Measurements from ENCODE around the gene FXR2.

FXR2 gene

DNA sequence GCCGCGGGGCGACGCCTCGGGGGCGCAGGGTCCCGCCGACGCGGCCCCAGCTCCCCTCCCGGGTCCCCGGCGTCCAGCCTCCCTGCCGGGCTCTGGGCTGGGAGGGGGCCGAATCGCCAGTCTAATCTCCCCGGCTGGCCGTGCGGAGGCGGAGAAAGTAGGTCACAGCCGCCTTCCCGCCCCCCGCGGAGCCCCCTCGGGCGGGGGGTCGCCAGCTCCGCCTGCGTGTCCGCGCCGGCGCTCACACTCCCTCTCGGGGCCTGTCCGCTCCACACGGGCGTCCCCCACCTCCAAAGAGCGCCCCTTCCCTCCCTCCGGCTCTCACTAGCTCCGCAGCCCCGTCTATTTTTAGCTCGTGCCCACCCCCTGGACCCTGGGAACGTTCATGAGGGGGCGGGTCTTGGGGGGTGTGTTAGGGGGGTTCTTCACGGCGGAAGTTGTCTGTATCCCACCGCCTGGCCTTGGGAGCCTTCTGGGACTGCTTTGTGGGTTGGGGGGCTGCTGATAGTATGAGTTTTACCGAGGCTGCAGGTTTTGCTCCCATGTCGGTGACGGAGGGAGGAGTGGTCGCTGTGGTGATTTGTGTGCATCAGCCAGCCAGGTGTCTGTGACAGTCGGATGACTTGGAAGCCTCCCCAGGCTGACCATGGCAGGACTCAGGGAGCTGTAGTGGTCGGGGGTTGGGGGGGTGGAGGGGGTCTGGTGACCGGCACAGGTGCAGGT, 37.1 kb upstream of the FXR2 start:
- Histone ChIP-seq H3K4me3 (ENCODE audit: low read depth, low read length) (peak overlapping the region; percentile 38), H3K27ac (ENCODE audit: extremely low read depth, low read depth, low read length) (peak overlapping the region; percentile 39; the same call in 1 of the 2 replicates), H3K36me3 (ENCODE audit: control insufficient read depth in 2 of 2, insufficient read depth in 1 of 2, low read length in 2 of 2) (no peaks in the 10 kb centered on the region), H3K9me3 (ENCODE audit: control insufficient read depth, insufficient read depth, low read depth, low read length) (no peaks in the 10 kb centered on the region), H3K4me1 (ENCODE audit: control insufficient read depth, insufficient read depth, low read length) (peaks cover 5% of the 10 kb centered on the region)
- CTCF ChIA-PET: interaction anchor here (0.6 to 7.2 kb wide), 6 partner anchors 10 to 92 kb away, joined by 3 to 57 read pairs (median 4); partner anchors contain the start of gene WRAP53
- POLR2A ChIA-PET: interaction anchor here (0.6 to 5.3 kb wide), 12 partner anchors 16 to 468 kb away, joined by 3 to 113 read pairs (median 6); partner anchors contain the start of genes EFNB3, MPDU1, PLSCR3 and SAT2
- TF ChIP-seq KLF9 (tag by site-specific recombination; IDR thresholded peaks at IDR 0.05; ENCODE audit: low read depth) (0 out of 2 replicates have a peak, but pooled peaks have one; percentile 21), SCRT1 (tag by site-specific recombination; IDR thresholded peaks at IDR 0.05; ENCODE audit: borderline replicate concordance) (no peak), ZNF140 (tag by site-specific recombination; IDR thresholded peaks at IDR 0.05) (no peak), ZNF530 (tag by site-specific recombination; IDR thresholded peaks at IDR 0.05; ENCODE audit: low read depth) (no peak), ZEB2 (tag by site-specific recombination; IDR thresholded peaks at IDR 0.05) (no peak), ZIC2 (tag by site-specific recombination; IDR thresholded peaks at IDR 0.05) (peak; percentile 87), PBX3 (CRISPR knock-in tag; IDR thresholded peaks at IDR 0.05) (no peak), GLIS1 (tag by site-specific recombination; IDR thresholded peaks at IDR 0.05) (peak; percentile 97), SP2 (tag by site-specific recombination; IDR thresholded peaks at IDR 0.05) (peak; percentile 45), ZBTB1 (tag by site-specific recombination; IDR thresholded peaks at IDR 0.05) (no peak), ZBTB48 (tag by site-specific recombination; IDR thresholded peaks at IDR 0.05) (no peak), ZNF623 (tag by site-specific recombination; IDR thresholded peaks at IDR 0.05) (no peak), ZNF274 (IDR thresholded peaks at IDR 0.05; ENCODE audit: low read length) (no peak), ZNF274 (tag by site-specific recombination; IDR thresholded peaks at IDR 0.05; ENCODE audit: borderline replicate concordance) (no peak), ZNF660 (tag by site-specific recombination; IDR thresholded peaks at IDR 0.05) (no peak), ZBTB21 (tag by site-specific recombination; IDR thresholded peaks at IDR 0.05) (no peak), ZNF610 (tag by site-specific recombination; IDR thresholded peaks at IDR 0.05; ENCODE audit: borderline replicate concordance) (peak; percentile 20; the same call in 1 of the 2 replicates), ZBTB6 (tag by site-specific recombination; IDR thresholded peaks at IDR 0.05) (no peak), ZNF624 (tag by site-specific recombination; IDR thresholded peaks at IDR 0.05) (no peak), ZNF549 (tag by site-specific recombination; IDR thresholded peaks at IDR 0.05) (no peak), IKZF3 (tag by site-specific recombination; IDR thresholded peaks at IDR 0.05) (peak; percentile 45; the same call in 1 of the 2 replicates), ZFHX2 (tag by site-specific recombination; conservative IDR thresholded peaks at IDR 0.05) (peak; percentile 88), GLIS2 (tag by site-specific recombination; IDR thresholded peaks at IDR 0.05) (peak; percentile 93), ZNF747 (tag by site-specific recombination; IDR thresholded peaks at IDR 0.05) (no peak), ZNF175 (tag by site-specific recombination; IDR thresholded peaks at IDR 0.05) (no peak), ZNF654 (tag by site-specific recombination; IDR thresholded peaks at IDR 0.05; ENCODE audit: low read depth) (no peak), SP3 (tag by site-specific recombination; IDR thresholded peaks at IDR 0.05) (peak; percentile 33; the same call in 1 of the 2 replicates), SP7 (tag by site-specific recombination; IDR thresholded peaks at IDR 0.05) (no peak), ZNF768 (tag by site-specific recombination; IDR thresholded peaks at IDR 0.05) (no peak)
- TF ChIP-seq, protein P1, sequence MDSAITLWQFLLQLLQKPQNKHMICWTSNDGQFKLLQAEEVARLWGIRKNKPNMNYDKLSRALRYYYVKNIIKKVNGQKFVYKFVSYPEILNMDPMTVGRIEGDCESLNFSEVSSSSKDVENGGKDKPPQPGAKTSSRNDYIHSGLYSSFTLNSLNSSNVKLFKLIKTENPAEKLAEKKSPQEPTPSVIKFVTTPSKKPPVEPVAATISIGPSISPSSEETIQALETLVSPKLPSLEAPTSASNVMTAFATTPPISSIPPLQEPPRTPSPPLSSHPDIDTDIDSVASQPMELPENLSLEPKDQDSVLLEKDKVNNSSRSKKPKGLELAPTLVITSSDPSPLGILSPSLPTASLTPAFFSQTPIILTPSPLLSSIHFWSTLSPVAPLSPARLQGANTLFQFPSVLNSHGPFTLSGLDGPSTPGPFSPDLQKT (IDR thresholded peaks at IDR 0.05; ENCODE audit: borderline replicate concordance, low read depth, low read length): no peak
- TF ChIP-seq, protein P2, sequence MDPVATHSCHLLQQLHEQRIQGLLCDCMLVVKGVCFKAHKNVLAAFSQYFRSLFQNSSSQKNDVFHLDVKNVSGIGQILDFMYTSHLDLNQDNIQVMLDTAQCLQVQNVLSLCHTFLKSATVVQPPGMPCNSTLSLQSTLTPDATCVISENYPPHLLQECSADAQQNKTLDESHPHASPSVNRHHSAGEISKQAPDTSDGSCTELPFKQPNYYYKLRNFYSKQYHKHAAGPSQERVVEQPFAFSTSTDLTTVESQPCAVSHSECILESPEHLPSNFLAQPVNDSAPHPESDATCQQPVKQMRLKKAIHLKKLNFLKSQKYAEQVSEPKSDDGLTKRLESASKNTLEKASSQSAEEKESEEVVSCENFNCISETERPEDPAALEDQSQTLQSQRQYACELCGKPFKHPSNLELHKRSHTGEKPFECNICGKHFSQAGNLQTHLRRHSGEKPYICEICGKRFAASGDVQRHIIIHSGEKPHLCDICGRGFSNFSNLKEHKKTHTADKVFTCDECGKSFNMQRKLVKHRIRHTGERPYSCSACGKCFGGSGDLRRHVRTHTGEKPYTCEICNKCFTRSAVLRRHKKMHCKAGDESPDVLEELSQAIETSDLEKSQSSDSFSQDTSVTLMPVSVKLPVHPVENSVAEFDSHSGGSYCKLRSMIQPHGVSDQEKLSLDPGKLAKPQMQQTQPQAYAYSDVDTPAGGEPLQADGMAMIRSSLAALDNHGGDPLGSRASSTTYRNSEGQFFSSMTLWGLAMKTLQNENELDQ (tag by site-specific recombination; IDR thresholded peaks at IDR 0.05; ENCODE audit: low read depth): no peak
- TF ChIP-seq, protein P3, sequence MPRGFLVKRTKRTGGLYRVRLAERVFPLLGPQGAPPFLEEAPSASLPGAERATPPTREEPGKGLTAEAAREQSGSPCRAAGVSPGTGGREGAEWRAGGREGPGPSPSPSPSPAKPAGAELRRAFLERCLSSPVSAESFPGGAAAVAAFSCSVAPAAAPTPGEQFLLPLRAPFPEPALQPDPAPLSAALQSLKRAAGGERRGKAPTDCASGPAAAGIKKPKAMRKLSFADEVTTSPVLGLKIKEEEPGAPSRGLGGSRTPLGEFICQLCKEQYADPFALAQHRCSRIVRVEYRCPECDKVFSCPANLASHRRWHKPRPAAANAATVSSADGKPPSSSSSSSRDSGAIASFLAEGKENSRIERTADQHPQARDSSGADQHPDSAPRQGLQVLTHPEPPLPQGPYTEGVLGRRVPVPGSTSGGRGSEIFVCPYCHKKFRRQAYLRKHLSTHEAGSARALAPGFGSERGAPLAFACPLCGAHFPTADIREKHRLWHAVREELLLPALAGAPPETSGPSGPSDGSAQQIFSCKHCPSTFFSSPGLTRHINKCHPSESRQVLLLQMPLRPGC (tag by site-specific recombination; IDR thresholded peaks at IDR 0.05): no peak
